Endothelial cell of umbilical vein (primary cell): ENCODE results near the gene CRLF3. TPM values are rescaled to one million over a fixed set of nuclear protein-coding genes. Genes with fewer than 3 reads are reported as not detected.

Source experiments
- BruUV-seq: library from RNA; stranded (reverse); fragments of 400-500 nt; replicated peaks from 2 replicates; lab custom pipeline; 2021; lab: Mats Ljungman, UMichigan
- CTCF ChIA-PET: fragments of 300-600, 350-600 bp; sonication (Branson Sonifier 250); formaldehyde crosslinking; loops from one replicate; lab custom pipeline; 2021; ENCODE audit warnings: antibody characterized with exemption, inconsistent platforms; lab: Charles Lee
- POLR2A ChIA-PET: fragments of 300-600, 350-600 bp; sonication (Branson Sonifier 250); formaldehyde crosslinking; loops from one replicate; lab custom pipeline; 2021; ENCODE audit warnings: antibody characterized with exemption, inconsistent platforms; lab: Charles Lee
- DNase-seq: peaks from one replicate; pipeline ENCODE4 v3.0.0-alpha.2; 2011; ENCODE audit warnings: low read depth, low spot score
- FAIRE-seq: peaks from 2 replicates; lab custom pipeline; 2011; peaks lifted over from hg19 to GRCh38; lab: Jason Lieb, UNC
- H2AFZ ChIP-seq: 2 replicates; pipeline ENCODE4 v1.6.0; 2012; ENCODE audit warnings: low read depth, low read length, control low read depth, inconsistent platforms
- H3K27ac ChIP-seq: 2 replicates; pipeline ENCODE4 v1.5.1; 2011; ENCODE audit warnings: low read depth, mild to moderate bottlenecking, control low read depth, low read length, moderate library complexity; ENCODE audit not compliant: insufficient read depth
- H3K27me3 ChIP-seq, 2 experiments: 2 replicates each; pipeline versions ENCODE4 v1.6.0 to v1.6.1; 2011; ENCODE audit warnings: low read length in 2 of 2, mixed read lengths in 1 of 2; ENCODE audit not compliant: control insufficient read depth in 2 of 2, insufficient read depth in 2 of 2
- H3K36me3 ChIP-seq, 2 experiments: 2 replicates in 1 of 2; 3 replicates in 1 of 2; pipeline ENCODE4 v1.5.1; 2011; ENCODE audit warnings: low read length in 2 of 2, mild to moderate bottlenecking in 1 of 2, moderate library complexity in 1 of 2; ENCODE audit not compliant: control insufficient read depth in 2 of 2, insufficient read depth in 2 of 2; ENCODE audit errors: extremely low read depth in 1 of 2
- H3K4me1 ChIP-seq: 3 replicates; pipeline ENCODE4 v1.5.1; 2011; ENCODE audit warnings: mild to moderate bottlenecking, low read length; ENCODE audit not compliant: control insufficient read depth, insufficient read depth; ENCODE audit errors: extremely low read depth
- H3K4me2 ChIP-seq: 2 replicates; pipeline ENCODE4 v1.6.1; 2011; ENCODE audit warnings: low read length, control low read depth, mixed read lengths; ENCODE audit not compliant: insufficient read depth
- H3K4me3 ChIP-seq, 3 experiments: fragments of 200-600 bp in 1 of 3; sonication (generic), shearing (Covaris generic) in 1 of 3; replicated peaks in 1 of 3; 2 replicates each; pipeline ENCODE4 v1.5.1; 2011 to 2016; ENCODE audit warnings: control low read depth in 3 of 3, low read length in 3 of 3, mild to moderate bottlenecking in 2 of 3, inconsistent platforms in 1 of 3, low read depth in 1 of 3, moderate library complexity in 1 of 3; ENCODE audit not compliant: insufficient read depth in 1 of 3
- H3K79me2 ChIP-seq: 2 replicates; pipeline ENCODE4 v1.6.0; 2012; ENCODE audit warnings: low read length, inconsistent platforms; ENCODE audit not compliant: control insufficient read depth, insufficient read depth
- H3K9ac ChIP-seq: replicated peaks from 2 replicates; pipeline ENCODE3; 2011; ENCODE audit warnings: low read length, control low read depth; ENCODE audit not compliant: insufficient read depth; ENCODE audit errors: extremely low read depth
- H3K9me1 ChIP-seq: replicated peaks from 3 replicates; pipeline ENCODE4 v1.6.0; 2011; ENCODE audit warnings: mild to moderate bottlenecking, low read length; ENCODE audit not compliant: control insufficient read depth, insufficient read depth; ENCODE audit errors: extremely low read depth
- H3K9me3 ChIP-seq: replicated peaks from 2 replicates; pipeline ENCODE4 v1.5.1; 2012; ENCODE audit warnings: low read length, inconsistent platforms; ENCODE audit not compliant: control insufficient read depth, insufficient read depth
- H4K20me1 ChIP-seq: replicated peaks from 2 replicates; pipeline ENCODE3; 2011; ENCODE audit warnings: mild to moderate bottlenecking, low read length; ENCODE audit not compliant: control insufficient read depth, insufficient read depth; ENCODE audit errors: extremely low read depth
- EZH2 ChIP-seq: IDR thresholded peaks from 2 replicates; pipeline ENCODE4 v1.6.1; 2012; ENCODE audit warnings: borderline replicate concordance, low read depth, mild to moderate bottlenecking, moderate library complexity, low read length, inconsistent platforms; ENCODE audit not compliant: severe bottlenecking
- FOS ChIP-seq: IDR thresholded peaks from 2 replicates; pipeline ENCODE4 v1.6.1; 2011; ENCODE audit warnings: mild to moderate bottlenecking, low read length, moderate library complexity, borderline replicate concordance; ENCODE audit not compliant: insufficient read depth
- GATA2 ChIP-seq: IDR thresholded peaks from 2 replicates; pipeline ENCODE4 v1.7.0; 2011; ENCODE audit warnings: low read depth, mild to moderate bottlenecking, moderate library complexity, mixed read lengths, low read length; ENCODE audit not compliant: insufficient read length, insufficient read depth
- JUN ChIP-seq: IDR thresholded peaks from 2 replicates; pipeline ENCODE4 v1.6.1; 2011; ENCODE audit warnings: borderline replicate concordance, low read depth; ENCODE audit not compliant: insufficient read length, insufficient read depth
- MAX ChIP-seq: IDR thresholded peaks from 2 replicates; pipeline ENCODE4 v1.6.1; 2011; ENCODE audit not compliant: insufficient read depth, insufficient read length
- MYC ChIP-seq: IDR thresholded peaks from one replicate; pipeline ENCODE4 v1.6.1; 2011; ENCODE audit warnings: mild to moderate bottlenecking, low read depth, low read length
- POLR2A ChIP-seq: IDR thresholded peaks from 2 replicates; pipeline ENCODE4 v1.6.1; 2012; ENCODE audit warnings: low read depth, mild to moderate bottlenecking, control low read depth, low read length
- POLR2AphosphoS5 ChIP-seq: IDR thresholded peaks from 2 replicates; pipeline ENCODE4 v1.6.1; 2012; ENCODE audit warnings: low read depth, mild to moderate bottlenecking, control low read depth, low read length, moderate library complexity; ENCODE audit not compliant: insufficient read depth
- dilution Hi-C: fragments of 300-500 bp; cut with MboI; formaldehyde crosslinking; loops from one replicate; pipeline ENCODE4 v1.15.0; 2019; ENCODE audit warnings: low sequenced_read_pairs; ENCODE audit not compliant: extremely low pct_ligation_motif_present
- intact Hi-C: fragments of 100-400 bp; cut with micrococcal nuclease; formaldehyde crosslinking; loops from one replicate; pipeline ENCODE4 v1.10.0; 2022
- polyA plus RNA-seq, 4 experiments: library from polyadenylated mRNA; depleted of rRNA in 3 of 4; stranded (reverse) in 3 of 4; unstranded in 1 of 4; fragments of >200 nt; gene quantifications; 2 replicates each; pipeline versions ENCODE4 v1.2.1 to v1.2.3, GENCODE V29; 2011 to 2012; ENCODE audit warnings: missing spikeins in 1 of 4
- total RNA-seq: library from RNA; stranded (reverse); gene quantifications from 2 replicates; pipeline ENCODE4 v1.2.3, GENCODE V29; 2021
- TF ChIP-seq, protein P1 (sequence below), 2 donors: IDR thresholded peaks; 1 replicate in 1 of 2; 2 replicates in 1 of 2; pipeline ENCODE4 v1.5.1; 2011; ENCODE audit warnings: low read length in 2 of 2, mild to moderate bottlenecking in 2 of 2, moderate library complexity in 2 of 2, control low read depth in 1 of 2, inconsistent platforms in 1 of 2, low read depth in 1 of 2; ENCODE audit not compliant: insufficient read depth in 1 of 2; ENCODE audit errors: extremely low read depth in 1 of 2

Gene CRLF3
- total and polyA plus RNA-seq, 2 donors (not counting 3 experiments of a cell fraction or from before 2014, with no cell fraction given) = 10.1 to 15.4 TPM

- ChIA-PET POLR2A (no interaction called here), CTCF (interaction anchor here (0.8 kb wide), 1 partner anchor 22 kb away, joined by 3 read pairs; no protein-coding TSS in a partner anchor)
- FAIRE-seq = no peak
- dilution Hi-C loops = no loop called here
- Histone ChIP-seq H3K79me2 (peaks cover 24% of the 10 kb centered on the region), H3K9me1 (no peaks in the 10 kb centered on the region), H3K9me3 (no peaks in the 10 kb centered on the region), H3K27ac (no peak overlapping the region), H2AFZ (no peak overlapping the region), H4K20me1 (no peaks in the 10 kb centered on the region), H3K9ac (no peak overlapping the region), H3K4me1 (peaks cover 8% of the 10 kb centered on the region), H3K4me2 (no peak overlapping the region), H3K4me3 (no peak overlapping the region), H3K36me3 (no peaks in the 10 kb centered on the region), H3K27me3 (no peaks in the 10 kb centered on the region)
- DNase-seq = no peak
- no TSS peak for BruUV-seq
- no peak for TF ChIP-seq JUN
- TF ChIP-seq FOS = no peak
- TF ChIP-seq POLR2AphosphoS5 = no peak
- TF ChIP-seq GATA2 = no peak
- no peak for TF ChIP-seq MAX
- TF ChIP-seq, protein P1, sequence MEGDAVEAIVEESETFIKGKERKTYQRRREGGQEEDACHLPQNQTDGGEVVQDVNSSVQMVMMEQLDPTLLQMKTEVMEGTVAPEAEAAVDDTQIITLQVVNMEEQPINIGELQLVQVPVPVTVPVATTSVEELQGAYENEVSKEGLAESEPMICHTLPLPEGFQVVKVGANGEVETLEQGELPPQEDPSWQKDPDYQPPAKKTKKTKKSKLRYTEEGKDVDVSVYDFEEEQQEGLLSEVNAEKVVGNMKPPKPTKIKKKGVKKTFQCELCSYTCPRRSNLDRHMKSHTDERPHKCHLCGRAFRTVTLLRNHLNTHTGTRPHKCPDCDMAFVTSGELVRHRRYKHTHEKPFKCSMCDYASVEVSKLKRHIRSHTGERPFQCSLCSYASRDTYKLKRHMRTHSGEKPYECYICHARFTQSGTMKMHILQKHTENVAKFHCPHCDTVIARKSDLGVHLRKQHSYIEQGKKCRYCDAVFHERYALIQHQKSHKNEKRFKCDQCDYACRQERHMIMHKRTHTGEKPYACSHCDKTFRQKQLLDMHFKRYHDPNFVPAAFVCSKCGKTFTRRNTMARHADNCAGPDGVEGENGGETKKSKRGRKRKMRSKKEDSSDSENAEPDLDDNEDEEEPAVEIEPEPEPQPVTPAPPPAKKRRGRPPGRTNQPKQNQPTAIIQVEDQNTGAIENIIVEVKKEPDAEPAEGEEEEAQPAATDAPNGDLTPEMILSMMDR (IDR thresholded peaks at IDR 0.05; ENCODE audit: extremely low read depth in 1 of 2, insufficient read depth in 1 of 2, low read depth in 1 of 2, low read length in 2 of 2) = no peak
- TF ChIP-seq EZH2 = no peak
- TF ChIP-seq MYC = no peak
- TF ChIP-seq POLR2A = no peak
- intact Hi-C loops = no loop called here
Observed at GRCh38 chr17:30807896-30808295, 16.6 kb downstream of the CRLF3 start.
